ENCODE measurements around the gene TRAF6.
"Not testable (repeated sequence)": the region's sequence is repeated elsewhere in the genome, so short reads cannot be mapped to it uniquely, and the experiment has no call there.

TRAF6 gene

DNA sequence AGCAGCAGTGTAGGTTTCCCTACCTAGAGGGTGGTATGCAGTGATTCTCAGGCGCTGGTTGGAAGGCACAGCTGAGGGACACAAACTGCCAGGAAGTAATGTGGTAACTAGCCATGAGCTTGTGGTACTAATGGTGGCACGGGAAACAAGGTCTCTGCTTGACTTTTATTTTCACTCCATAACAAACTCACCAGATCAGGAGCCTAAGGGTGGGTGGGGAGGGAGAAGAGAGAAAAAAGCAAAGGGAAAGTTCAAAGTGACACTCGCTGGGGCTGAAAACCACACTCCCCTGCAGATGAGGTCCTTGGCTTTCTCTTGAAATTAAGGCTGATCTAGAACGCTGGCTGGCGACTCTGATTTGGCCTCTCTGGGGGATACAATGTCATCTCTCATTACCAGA is 22.0 kb downstream of the TRAF6 start:
- no CpG with 5 or more reads among the region's 5 CpGs for WGBS, 2 donors (ENCODE audit: extremely low coverage in 2 of 2, insufficient read length in 2 of 2, insufficient replicate concordance in 1 of 2)
- peaks cover 26 to 95% of the 10 kb centered on the region in 2 donors for H3K36me3 ChIP-seq (replicated peaks in 1 of 2; ENCODE audit: control insufficient read depth in 2 of 2, insufficient read depth in 2 of 2, low read length in 2 of 2)

DNA sequence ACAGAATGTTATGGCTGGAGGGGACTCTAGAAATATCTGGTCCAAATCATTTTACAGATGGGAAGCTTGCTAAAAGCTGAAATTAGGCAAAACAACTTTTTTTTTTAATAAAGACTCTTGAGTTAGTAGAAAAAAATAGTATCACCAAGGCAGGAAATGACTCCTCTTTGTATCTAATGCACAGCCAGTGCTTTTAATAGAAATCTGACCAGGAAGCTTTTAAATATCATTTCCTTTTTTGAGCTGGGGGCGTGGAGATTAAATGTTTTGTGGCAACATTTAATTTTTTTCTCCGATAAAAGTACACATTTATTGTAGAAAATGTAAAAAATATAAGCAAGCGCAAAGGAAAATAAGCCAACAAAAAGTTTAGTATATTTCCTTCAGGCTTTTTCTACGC is 22.5 kb downstream of the TRAF6 start:
- Histone ChIP-seq H3K79me1 (ENCODE audit: low read depth, low read length) (no peaks in the 10 kb centered on the region), H3K4me2 (ENCODE audit: insufficient read depth, low read length, poor library complexity, severe bottlenecking) (no peak overlapping the region), H2BK120ac (ENCODE audit: low read depth, low read length) (no peak overlapping the region), H4K8ac (ENCODE audit: low read depth, low read length) (no peak overlapping the region), H2BK15ac (ENCODE audit: low read length) (no peak overlapping the region), H3K27ac (replicated peaks; ENCODE audit: low read length) (no peak overlapping the region), H3K4ac (ENCODE audit: low read length) (no peak overlapping the region), H2AFZ (ENCODE audit: low read length) (no peak overlapping the region), H3K14ac (ENCODE audit: low read length) (no peak overlapping the region), H2BK12ac (ENCODE audit: low read length) (no peak overlapping the region), H3K4me1 (ENCODE audit: control insufficient read depth in 2 of 2, insufficient read depth in 1 of 2, low read depth in 1 of 2, low read length in 2 of 2) (no peaks in the 10 kb centered on the region), H3K18ac (ENCODE audit: low read length) (no peak overlapping the region), H3K9me3 (replicated peaks in 1 of 2; ENCODE audit: control insufficient read depth in 2 of 2, insufficient read depth in 1 of 2, low read depth in 1 of 2, low read length in 2 of 2) (peaks cover 0 to 7% of the 10 kb centered on the region in 2 donors), H3K4me3 (ENCODE audit: low read length in 2 of 2) (no peak overlapping the region), H3K9ac (ENCODE audit: low read depth, low read length, poor library complexity) (no peak overlapping the region), H3K36me3 (replicated peaks in 1 of 2; ENCODE audit: control insufficient read depth in 2 of 2, insufficient read depth in 2 of 2, low read length in 2 of 2) (peaks cover 26 to 93% of the 10 kb centered on the region in 2 donors), H4K91ac (ENCODE audit: low read depth, low read length, poor library complexity) (no peak overlapping the region), H3K23ac (ENCODE audit: low read depth, low read length, poor library complexity) (no peak overlapping the region), H2AK5ac (ENCODE audit: low read depth, low read length) (no peak overlapping the region), H3K27me3 (ENCODE audit: control insufficient read depth in 3 of 3, insufficient read depth in 3 of 3, low read depth in 1 of 3, low read length in 3 of 3) (no peaks in the 10 kb centered on the region), H2BK5ac (ENCODE audit: low read length) (no peak overlapping the region)
- WGBS, 2 donors (ENCODE audit: extremely low coverage in 2 of 2, insufficient read length in 2 of 2, insufficient replicate concordance in 1 of 2), result no CpG with 5 or more reads among the region's 4 CpGs
- DNase-seq (ENCODE audit: low spot score), result no peak

More for the DNA sequence above, 22.0 kb downstream of the TRAF6 start:
- Histone ChIP-seq H3K23ac (ENCODE audit: low read depth, low read length, poor library complexity) (no peak overlapping the region), H3K4me3 (ENCODE audit: low read length in 2 of 2) (no peak overlapping the region), H2BK120ac (ENCODE audit: low read depth, low read length) (no peak overlapping the region), H2BK15ac (ENCODE audit: low read length) (no peak overlapping the region), H2BK12ac (ENCODE audit: low read length) (no peak overlapping the region), H2AFZ (ENCODE audit: low read length) (no peak overlapping the region), H3K18ac (ENCODE audit: low read length) (no peak overlapping the region), H3K9ac (ENCODE audit: low read depth, low read length, poor library complexity) (no peak overlapping the region), H3K79me1 (ENCODE audit: low read depth, low read length) (no peaks in the 10 kb centered on the region), H3K27me3 (ENCODE audit: control insufficient read depth in 3 of 3, insufficient read depth in 3 of 3, low read depth in 1 of 3, low read length in 3 of 3) (no peaks in the 10 kb centered on the region), H3K14ac (ENCODE audit: low read length) (no peak overlapping the region), H2AK5ac (ENCODE audit: low read depth, low read length) (no peak overlapping the region), H3K4ac (ENCODE audit: low read length) (no peak overlapping the region), H3K9me3 (replicated peaks in 1 of 2; ENCODE audit: control insufficient read depth in 2 of 2, insufficient read depth in 1 of 2, low read depth in 1 of 2, low read length in 2 of 2) (peaks cover 0 to 6% of the 10 kb centered on the region in 2 donors), H3K4me2 (ENCODE audit: insufficient read depth, low read length, poor library complexity, severe bottlenecking) (no peak overlapping the region), H4K8ac (ENCODE audit: low read depth, low read length) (no peak overlapping the region), H2BK5ac (ENCODE audit: low read length) (no peak overlapping the region), H3K27ac (replicated peaks; ENCODE audit: low read length) (no peak overlapping the region), H3K4me1 (ENCODE audit: control insufficient read depth in 2 of 2, insufficient read depth in 1 of 2, low read depth in 1 of 2, low read length in 2 of 2) (no peaks in the 10 kb centered on the region), H4K91ac (ENCODE audit: low read depth, low read length, poor library complexity) (no peak overlapping the region)
- DNase-seq (ENCODE audit: low spot score), result no peak

DNA sequence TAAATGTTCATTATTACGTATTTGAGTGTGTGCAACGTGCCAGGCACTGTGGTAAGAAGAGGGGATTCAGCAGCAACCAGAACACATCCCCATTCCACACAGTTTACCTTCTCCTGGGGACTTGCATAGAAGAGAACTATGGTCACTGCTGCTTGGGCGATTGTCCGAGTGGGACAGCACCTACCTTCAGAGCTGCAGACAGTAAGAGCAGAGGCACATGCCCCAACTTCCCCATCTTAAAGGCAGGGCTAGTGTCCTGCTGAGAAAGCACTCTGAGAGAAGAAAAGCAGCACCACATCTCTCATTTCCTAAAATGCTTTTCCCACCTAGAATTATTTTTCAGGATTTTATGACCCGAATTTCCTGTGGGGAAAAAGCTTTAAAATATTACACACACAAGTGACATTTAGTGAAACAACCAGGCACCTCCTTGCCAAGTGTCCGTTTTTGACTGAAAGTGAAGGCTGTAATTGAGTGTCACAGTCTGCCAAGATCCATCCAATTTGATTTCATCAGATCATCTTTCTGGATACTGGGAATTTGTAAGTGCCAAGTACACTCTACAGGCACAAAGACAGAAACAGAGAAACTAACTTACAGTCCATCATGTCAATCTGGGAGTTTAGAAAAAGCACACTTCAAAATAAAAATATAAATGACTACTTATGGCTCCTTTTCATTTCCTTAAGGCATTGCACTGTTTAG is 24.6 kb downstream of the TRAF6 start:
- H3K18ac ChIP-seq (ENCODE audit: low read length), result no peak overlapping the region
- H2BK120ac ChIP-seq (ENCODE audit: low read depth, low read length), result no peak overlapping the region
- H2BK5ac ChIP-seq (ENCODE audit: low read length), result no peak overlapping the region
- H4K91ac ChIP-seq (ENCODE audit: low read depth, low read length, poor library complexity), result no peak overlapping the region
- no peak overlapping the region for H2BK12ac ChIP-seq (ENCODE audit: low read length)
- H3K27me3 ChIP-seq (ENCODE audit: control insufficient read depth in 3 of 3, insufficient read depth in 3 of 3, low read depth in 1 of 3, low read length in 3 of 3), result no peaks in the 10 kb centered on the region
- no peak overlapping the region for H3K9ac ChIP-seq (ENCODE audit: low read depth, low read length, poor library complexity)
- H3K27ac ChIP-seq (replicated peaks; ENCODE audit: low read length), result no peak overlapping the region
- no peak for DNase-seq (ENCODE audit: low spot score)
- WGBS, 2 donors (ENCODE audit: extremely low coverage in 2 of 2, insufficient read length in 2 of 2, insufficient replicate concordance in 1 of 2), result no CpG with 5 or more reads among the region's 6 CpGs
- no peaks in the 10 kb centered on the region for H3K4me1 ChIP-seq (ENCODE audit: control insufficient read depth in 2 of 2, insufficient read depth in 1 of 2, low read depth in 1 of 2, low read length in 2 of 2)
- no peak overlapping the region for H2AK5ac ChIP-seq (ENCODE audit: low read depth, low read length)
- H2AFZ ChIP-seq (ENCODE audit: low read length), result no peak overlapping the region
- H3K9me3 ChIP-seq (replicated peaks in 1 of 2; ENCODE audit: control insufficient read depth in 2 of 2, insufficient read depth in 1 of 2, low read depth in 1 of 2, low read length in 2 of 2), result peaks cover 0 to 7% of the 10 kb centered on the region in 2 donors
- H3K23ac ChIP-seq (ENCODE audit: low read depth, low read length, poor library complexity), result no peak overlapping the region
- no peak overlapping the region for H4K8ac ChIP-seq (ENCODE audit: low read depth, low read length)
- H3K4me2 ChIP-seq (ENCODE audit: insufficient read depth, low read length, poor library complexity, severe bottlenecking), result no peak overlapping the region
- H3K4me3 ChIP-seq (ENCODE audit: low read length in 2 of 2), result no peak overlapping the region
- peaks cover 16 to 71% of the 10 kb centered on the region in 2 donors for H3K36me3 ChIP-seq (replicated peaks in 1 of 2; ENCODE audit: control insufficient read depth in 2 of 2, insufficient read depth in 2 of 2, low read length in 2 of 2)
- H3K4ac ChIP-seq (ENCODE audit: low read length), result no peak overlapping the region
- H2BK15ac ChIP-seq (ENCODE audit: low read length), result no peak overlapping the region
- no peaks in the 10 kb centered on the region for H3K79me1 ChIP-seq (ENCODE audit: low read depth, low read length)
- H3K14ac ChIP-seq (ENCODE audit: low read length), result no peak overlapping the region

DNA sequence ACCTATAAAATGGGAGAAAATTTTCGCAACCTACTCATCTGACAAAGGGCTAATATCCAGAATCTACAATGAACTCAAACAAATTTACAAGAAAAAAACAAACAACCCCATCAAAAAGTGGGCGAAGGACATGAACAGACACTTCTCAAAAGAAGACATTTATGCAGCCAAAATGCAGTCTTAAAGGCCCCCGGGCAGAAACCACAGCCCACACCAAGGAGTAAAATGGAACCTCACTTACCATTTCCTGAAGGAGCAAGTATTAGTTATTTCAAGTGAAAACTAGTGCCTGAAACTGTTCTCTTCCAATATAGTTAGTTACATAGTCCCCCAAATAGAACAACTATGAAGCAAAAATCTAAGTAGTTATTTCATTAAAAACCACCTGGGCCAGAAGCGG is 27.0 kb downstream of the TRAF6 start:
- not testable (repeated sequence) for H3K4me3 ChIP-seq (ENCODE audit: low read length in 2 of 2); H2BK15ac ChIP-seq (ENCODE audit: low read length); H2BK5ac ChIP-seq (ENCODE audit: low read length); H3K27ac ChIP-seq (replicated peaks; ENCODE audit: low read length); H3K79me1 ChIP-seq (ENCODE audit: low read depth, low read length); H4K91ac ChIP-seq (ENCODE audit: low read depth, low read length, poor library complexity); H3K4me1 ChIP-seq (ENCODE audit: control insufficient read depth in 2 of 2, insufficient read depth in 1 of 2, low read depth in 1 of 2, low read length in 2 of 2); H2AK5ac ChIP-seq (ENCODE audit: low read depth, low read length); H3K9me3 ChIP-seq (replicated peaks in 1 of 2; ENCODE audit: control insufficient read depth in 2 of 2, insufficient read depth in 1 of 2, low read depth in 1 of 2, low read length in 2 of 2); H2BK120ac ChIP-seq (ENCODE audit: low read depth, low read length); H3K23ac ChIP-seq (ENCODE audit: low read depth, low read length, poor library complexity); DNase-seq (ENCODE audit: low spot score); H3K4ac ChIP-seq (ENCODE audit: low read length); H3K27me3 ChIP-seq (ENCODE audit: control insufficient read depth in 3 of 3, insufficient read depth in 3 of 3, low read depth in 1 of 3, low read length in 3 of 3); H2AFZ ChIP-seq (ENCODE audit: low read length); H4K8ac ChIP-seq (ENCODE audit: low read depth, low read length); H3K9ac ChIP-seq (ENCODE audit: low read depth, low read length, poor library complexity); H3K18ac ChIP-seq (ENCODE audit: low read length); H3K4me2 ChIP-seq (ENCODE audit: insufficient read depth, low read length, poor library complexity, severe bottlenecking); H3K14ac ChIP-seq (ENCODE audit: low read length); H2BK12ac ChIP-seq (ENCODE audit: low read length)
- no CpG with 5 or more reads among the region's 4 CpGs for WGBS, 2 donors (ENCODE audit: extremely low coverage in 2 of 2, insufficient read length in 2 of 2, insufficient replicate concordance in 1 of 2)
- H3K36me3 ChIP-seq (replicated peaks in 1 of 2; ENCODE audit: control insufficient read depth in 2 of 2, insufficient read depth in 2 of 2, low read length in 2 of 2), result peaks cover 6 to 47% of the 10 kb centered on the region in 2 donors

Measured in neuronal stem cell (in vitro differentiated cells).